IPS DF 4.7 (cell line): Measurements from ENCODE around the gene NFIB.

Experiments used
- DNase-seq: peaks from one replicate; pipeline ENCODE4 v3.0.0-alpha.2; 2013; ENCODE audit warnings: low spot score; ENCODE audit errors: extremely low read depth

NFIB gene

GRCh38 chr9:14307989-14308852 is 5.7 kb downstream of the NFIB start:
- no peak for DNase-seq

GRCh38 chr9:14306672-14307660 is 7.0 kb downstream of the NFIB start:
- DNase-seq = no peak

- DNase-seq = no peak
Observed at GRCh38 chr9:14306188-14306587, 7.8 kb downstream of the NFIB start.

- no peak for DNase-seq
Observed at GRCh38 chr9:14304259-14304658, 9.7 kb downstream of the NFIB start.

- no peak for DNase-seq
Observed at GRCh38 chr9:14303521-14303920, 10.4 kb downstream of the NFIB start.

GRCh38 chr9:14303100-14303499 is 10.8 kb downstream of the NFIB start:
- no peak for DNase-seq

GRCh38 chr9:14302405-14302804 is 11.5 kb downstream of the NFIB start:
- DNase-seq = no peak

- DNase-seq = no peak
Observed at GRCh38 chr9:14301583-14302021, 12.3 kb downstream of the NFIB start.

- DNase-seq = no peak
Observed at GRCh38 chr9:14301006-14301405, 12.9 kb downstream of the NFIB start.

- no peak for DNase-seq
Observed at GRCh38 chr9:14300588-14300987, 13.4 kb downstream of the NFIB start.

GRCh38 chr9:14300040-14300439 is 13.9 kb downstream of the NFIB start:
- no peak for DNase-seq

GRCh38 chr9:14298601-14299022 is 15.3 kb downstream of the NFIB start:
- DNase-seq = no peak

GRCh38 chr9:14296495-14297113 is 17.3 kb downstream of the NFIB start:
- DNase-seq = no peak

- no peak for DNase-seq
Observed at GRCh38 chr9:14294659-14295058, 19.3 kb downstream of the NFIB start.

- no peak for DNase-seq
Observed at GRCh38 chr9:14293801-14294200, 20.1 kb downstream of the NFIB start.

GRCh38 chr9:14292181-14292739 is 21.7 kb downstream of the NFIB start:
- no peak for DNase-seq

- no peak for DNase-seq
Observed at GRCh38 chr9:14289916-14290315, 24.0 kb downstream of the NFIB start.

- no peak for DNase-seq
Observed at GRCh38 chr9:14288433-14288832, 25.5 kb downstream of the NFIB start.

- DNase-seq = no peak
Observed at GRCh38 chr9:14286121-14286520, 27.8 kb downstream of the NFIB start.

- DNase-seq = no peak
Observed at GRCh38 chr9:14283276-14283675, 30.7 kb downstream of the NFIB start.

- DNase-seq = no peak
Observed at GRCh38 chr9:14281876-14282275, 32.1 kb downstream of the NFIB start.
